ENCODE measurements around the gene MACO1. TPM values are rescaled to one million over a fixed set of nuclear protein-coding genes. Genes with fewer than 3 reads are reported as not detected.
A peak's percentile ranks its signal among the peaks of the same experiment; 100 is the strongest.
"Not testable (repeated sequence)": the region's sequence is repeated elsewhere in the genome, so short reads cannot be mapped to it uniquely, and the experiment has no call there.

The MACO1 gene
- total RNA-seq, 1 donor from 2014 or later, result 24.9 TPM

DNA sequence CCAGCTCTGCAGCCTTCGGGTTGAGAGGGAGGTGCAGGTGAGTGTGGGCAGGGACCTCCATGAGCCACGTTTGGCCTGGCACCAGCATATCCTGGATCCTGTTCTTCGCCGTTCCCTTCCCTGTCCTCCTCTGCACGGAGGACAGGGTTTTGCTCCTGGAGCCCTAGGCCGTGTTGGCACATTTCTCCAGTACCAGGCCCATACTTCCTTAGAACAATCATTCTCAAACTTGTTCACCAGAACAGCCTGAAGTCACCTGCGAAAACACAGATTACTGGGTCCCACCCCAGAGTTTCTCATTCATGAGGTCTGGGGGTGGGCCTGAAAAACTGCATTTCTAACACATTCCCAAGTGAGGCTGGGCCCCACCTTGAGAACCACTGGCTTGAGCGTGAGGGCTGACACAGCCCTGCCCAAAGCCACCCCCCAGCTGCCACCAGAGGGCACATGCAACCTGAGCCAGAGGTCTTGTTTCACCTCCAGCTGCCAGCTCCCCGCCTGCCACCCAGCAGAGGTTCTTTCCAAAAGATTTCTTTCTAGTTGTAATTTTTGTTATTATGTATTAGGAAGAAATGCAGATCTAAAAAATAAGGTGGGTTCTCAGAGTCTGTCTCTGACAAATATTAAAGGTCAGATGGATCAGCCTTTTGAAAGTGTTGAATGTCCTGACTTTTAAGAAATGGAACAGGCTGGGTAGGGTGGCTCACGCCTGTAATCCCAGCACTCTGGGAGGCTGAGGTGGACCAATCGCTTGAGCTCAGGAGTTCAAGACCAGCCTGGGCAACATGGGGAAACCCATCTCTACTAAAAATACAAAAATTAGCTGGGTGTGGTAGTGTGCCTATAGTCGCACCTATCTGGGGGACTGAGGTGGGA lies 73.1 kb downstream of the MACO1 start:
- DNase-seq (ENCODE audit: low read depth), result no peak

DNA sequence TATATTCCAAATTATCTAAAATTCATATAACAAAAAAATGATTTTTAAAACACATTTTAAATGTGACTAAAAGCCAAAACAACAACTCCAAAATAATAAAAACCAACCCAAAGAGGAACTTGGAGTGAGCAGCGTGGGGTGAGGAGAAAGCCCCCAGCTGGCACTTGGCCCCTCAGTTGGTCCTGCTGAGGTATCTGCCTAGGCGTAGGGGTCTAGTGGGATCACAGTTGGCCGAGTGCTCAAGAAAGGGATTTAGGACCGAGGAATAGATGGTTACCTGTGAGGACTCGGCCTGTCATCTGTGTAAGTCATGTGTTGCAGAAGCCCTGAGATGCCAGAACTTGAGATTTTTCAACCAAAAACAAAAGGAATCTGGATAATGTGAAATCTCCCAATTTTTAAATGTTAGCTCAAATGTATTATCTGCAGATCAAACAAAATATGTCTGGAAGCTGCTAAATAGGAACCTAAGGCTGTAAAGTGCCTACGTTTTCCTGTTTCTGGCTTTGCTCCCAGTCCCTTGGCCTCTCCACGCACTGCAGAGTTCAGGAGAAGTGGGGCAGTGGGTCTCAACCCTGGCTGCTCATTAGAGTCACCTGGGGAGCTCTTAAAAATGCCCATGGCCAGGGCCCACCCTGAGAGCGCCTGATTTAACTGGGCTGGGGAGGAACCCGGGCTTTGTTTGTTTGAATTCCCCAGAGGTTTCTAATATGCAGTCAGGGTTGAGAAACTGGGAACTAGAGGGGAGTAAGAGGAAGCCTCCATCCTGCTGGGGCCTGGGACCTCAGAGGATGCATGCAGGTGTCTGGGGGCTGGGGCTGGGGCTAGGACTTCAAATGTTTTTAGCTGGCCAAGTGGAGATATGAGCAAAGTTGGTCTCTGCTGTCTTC lies 74.3 kb downstream of the MACO1 start:
- DNase-seq (ENCODE audit: low read depth), result no peak
- TF ChIP-seq, protein P1, sequence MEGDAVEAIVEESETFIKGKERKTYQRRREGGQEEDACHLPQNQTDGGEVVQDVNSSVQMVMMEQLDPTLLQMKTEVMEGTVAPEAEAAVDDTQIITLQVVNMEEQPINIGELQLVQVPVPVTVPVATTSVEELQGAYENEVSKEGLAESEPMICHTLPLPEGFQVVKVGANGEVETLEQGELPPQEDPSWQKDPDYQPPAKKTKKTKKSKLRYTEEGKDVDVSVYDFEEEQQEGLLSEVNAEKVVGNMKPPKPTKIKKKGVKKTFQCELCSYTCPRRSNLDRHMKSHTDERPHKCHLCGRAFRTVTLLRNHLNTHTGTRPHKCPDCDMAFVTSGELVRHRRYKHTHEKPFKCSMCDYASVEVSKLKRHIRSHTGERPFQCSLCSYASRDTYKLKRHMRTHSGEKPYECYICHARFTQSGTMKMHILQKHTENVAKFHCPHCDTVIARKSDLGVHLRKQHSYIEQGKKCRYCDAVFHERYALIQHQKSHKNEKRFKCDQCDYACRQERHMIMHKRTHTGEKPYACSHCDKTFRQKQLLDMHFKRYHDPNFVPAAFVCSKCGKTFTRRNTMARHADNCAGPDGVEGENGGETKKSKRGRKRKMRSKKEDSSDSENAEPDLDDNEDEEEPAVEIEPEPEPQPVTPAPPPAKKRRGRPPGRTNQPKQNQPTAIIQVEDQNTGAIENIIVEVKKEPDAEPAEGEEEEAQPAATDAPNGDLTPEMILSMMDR (IDR thresholded peaks at IDR 0.05; ENCODE audit: insufficient read depth, low read length, poor library complexity, severe bottlenecking), result no peak
- H3K4me3 ChIP-seq (ENCODE audit: low read depth, low read length), result no peak overlapping the region
- peaks cover 1% of the 10 kb centered on the region for H3K36me3 ChIP-seq (ENCODE audit: control insufficient read depth, insufficient read depth, low read length)
- H3K27me3 ChIP-seq (ENCODE audit: control insufficient read depth, insufficient read depth, low read length), result no peaks in the 10 kb centered on the region

More for the DNA sequence above, 73.1 kb downstream of the MACO1 start:
- H3K36me3 ChIP-seq (ENCODE audit: control insufficient read depth, insufficient read depth, low read length), result peaks cover 1% of the 10 kb centered on the region
- no peak overlapping the region for H3K4me3 ChIP-seq (ENCODE audit: low read depth, low read length)
- no peaks in the 10 kb centered on the region for H3K27me3 ChIP-seq (ENCODE audit: control insufficient read depth, insufficient read depth, low read length)
- TF ChIP-seq, protein P1 (IDR thresholded peaks at IDR 0.05; ENCODE audit: insufficient read depth, low read length, poor library complexity, severe bottlenecking), result peak; percentile 68

DNA sequence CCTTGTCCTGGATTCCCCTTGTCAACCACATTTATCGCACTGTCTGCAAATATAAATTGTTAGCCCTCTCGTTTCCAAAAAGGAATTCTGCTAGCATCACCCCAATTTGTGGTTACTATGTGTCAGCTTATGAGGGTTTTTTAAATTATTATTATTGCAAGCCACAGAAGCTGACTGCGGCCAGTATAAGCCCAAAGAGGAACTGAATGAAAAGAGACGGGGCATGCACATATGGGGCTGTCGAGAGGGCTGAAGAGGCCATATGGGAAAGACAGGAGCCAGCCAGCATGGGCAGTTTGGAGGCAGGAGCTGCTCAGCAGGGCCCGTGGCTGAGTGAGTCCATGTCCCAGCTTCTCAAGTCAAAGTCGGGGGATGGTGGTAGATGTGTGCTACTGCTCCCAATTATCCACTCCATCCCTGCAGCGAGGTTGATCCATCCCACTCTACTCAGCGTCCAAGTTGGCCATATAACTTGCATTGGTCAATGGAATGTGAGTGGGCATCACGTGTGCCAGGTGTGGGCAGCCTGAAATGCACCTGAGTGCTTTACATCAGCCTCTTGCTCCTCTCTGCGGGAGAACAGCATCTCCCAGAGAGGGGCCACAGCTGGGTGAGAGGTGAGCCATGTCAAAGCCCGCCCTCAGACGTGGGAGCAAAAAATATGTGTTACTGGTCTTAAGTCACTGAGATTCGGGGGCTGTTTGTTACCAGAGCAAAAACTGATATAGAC lies 75.1 kb downstream of the MACO1 start:
- Histone ChIP-seq H3K4me3 (ENCODE audit: low read depth, low read length) (no peak overlapping the region), H3K36me3 (ENCODE audit: control insufficient read depth, insufficient read depth, low read length) (peaks cover 1% of the 10 kb centered on the region), H3K27me3 (ENCODE audit: control insufficient read depth, insufficient read depth, low read length) (no peaks in the 10 kb centered on the region)
- DNase-seq (ENCODE audit: low read depth), result no peak
- TF ChIP-seq, protein P1 (IDR thresholded peaks at IDR 0.05; ENCODE audit: insufficient read depth, low read length, poor library complexity, severe bottlenecking), result no peak

GRCh38 chr1:25506566-25507463 lies 76.1 kb downstream of the MACO1 start:
- not testable (repeated sequence) for H3K27me3 ChIP-seq (ENCODE audit: control insufficient read depth, insufficient read depth, low read length); H3K4me3 ChIP-seq (ENCODE audit: low read depth, low read length); H3K36me3 ChIP-seq (ENCODE audit: control insufficient read depth, insufficient read depth, low read length); DNase-seq (ENCODE audit: low read depth)

GRCh38 chr1:25513666-25514065 lies 83.0 kb downstream of the MACO1 start:
- TF ChIP-seq, protein P1 (IDR thresholded peaks at IDR 0.05; ENCODE audit: insufficient read depth, low read length, poor library complexity, severe bottlenecking), result no peak
- Histone ChIP-seq H3K27me3 (ENCODE audit: control insufficient read depth, insufficient read depth, low read length) (no peaks in the 10 kb centered on the region), H3K4me3 (ENCODE audit: low read depth, low read length) (no peak overlapping the region), H3K36me3 (ENCODE audit: control insufficient read depth, insufficient read depth, low read length) (no peaks in the 10 kb centered on the region)
- DNase-seq (ENCODE audit: low read depth), result no peak
